HEK293 (cell line): ENCODE measurements around the gene PBX2.

ENCODE experiments used
- BCL11B ChIP-seq: fragments of 450-650 bp; formaldehyde crosslinking; IDR thresholded peaks from 2 replicates; pipeline ENCODE4 v1.5.1; 2016; ENCODE audit warnings: low read depth, missing biosample characterization, missing genetic modification characterization
- HOXA7 ChIP-seq: sonication (generic); formaldehyde crosslinking; IDR thresholded peaks from 2 replicates; pipeline ENCODE4 v1.8.1; 2022; ENCODE audit warnings: missing genetic modification reagents, borderline replicate concordance
- KLF8 ChIP-seq: fragments of 450-650 bp; formaldehyde crosslinking; IDR thresholded peaks from 2 replicates; pipeline ENCODE4 v1.5.1; 2016; ENCODE audit warnings: missing biosample characterization, missing genetic modification characterization
- SP3 ChIP-seq: fragments of 450-650 bp; formaldehyde crosslinking; IDR thresholded peaks from 2 replicates; pipeline ENCODE4 v1.5.1; 2016; ENCODE audit warnings: missing biosample characterization, missing genetic modification characterization
- TRIM28 ChIP-seq: IDR thresholded peaks from 2 replicates; pipeline ENCODE4 v1.6.1; 2011; ENCODE audit warnings: low read length, control low read depth, borderline replicate concordance
- WT1 ChIP-seq: fragments of 450-650 bp; formaldehyde crosslinking; IDR thresholded peaks from 2 replicates; pipeline ENCODE4 v1.5.1; 2016; ENCODE audit warnings: missing biosample characterization, missing genetic modification characterization
- ZFHX2 ChIP-seq: fragments of 450-650 bp; formaldehyde crosslinking; conservative IDR thresholded peaks from 2 replicates; pipeline ENCODE4 v1.5.1; 2016; ENCODE audit warnings: missing biosample characterization, missing genetic modification characterization
- ZNF10 ChIP-seq: fragments of 450-650 bp; formaldehyde crosslinking; IDR thresholded peaks from 2 replicates; pipeline ENCODE4 v1.5.1; 2017; ENCODE audit warnings: missing biosample characterization, missing genetic modification characterization
- ZNF112 ChIP-seq: fragments of 450-650 bp; formaldehyde crosslinking; IDR thresholded peaks from 2 replicates; pipeline ENCODE4 v1.5.0; 2017; ENCODE audit warnings: missing biosample characterization, missing genetic modification characterization
- ZNF133 ChIP-seq: fragments of 450-650 bp; formaldehyde crosslinking; IDR thresholded peaks from 2 replicates; pipeline ENCODE4 v1.5.1; 2016; ENCODE audit warnings: missing biosample characterization, missing genetic modification characterization
- ZNF202 ChIP-seq: fragments of 450-650 bp; formaldehyde crosslinking; IDR thresholded peaks from 2 replicates; pipeline ENCODE4 v1.5.1; 2016; ENCODE audit warnings: missing biosample characterization, missing genetic modification characterization, borderline replicate concordance
- ZNF24 ChIP-seq: fragments of 450-650 bp; formaldehyde crosslinking; IDR thresholded peaks from 2 replicates; pipeline ENCODE4 v1.5.1; 2016; ENCODE audit warnings: missing biosample characterization, missing genetic modification characterization
- ZNF248 ChIP-seq: fragments of 450-650 bp; formaldehyde crosslinking; IDR thresholded peaks from 2 replicates; pipeline ENCODE4 v1.5.1; 2017; ENCODE audit warnings: missing biosample characterization, missing genetic modification characterization
- ZNF324 ChIP-seq: fragments of 450-650 bp; formaldehyde crosslinking; IDR thresholded peaks from 2 replicates; pipeline ENCODE4 v1.5.1; 2016; ENCODE audit warnings: missing biosample characterization, missing genetic modification characterization
- ZNF404 ChIP-seq: fragments of 450-650 bp; formaldehyde crosslinking; IDR thresholded peaks from 2 replicates; pipeline ENCODE4 v1.5.1; 2017; ENCODE audit warnings: missing biosample characterization, missing genetic modification characterization
- ZNF561 ChIP-seq: fragments of 450-650 bp; IDR thresholded peaks from 2 replicates; pipeline ENCODE4 v1.5.1; 2018; ENCODE audit warnings: missing biosample characterization, missing genetic modification characterization, borderline replicate concordance
- ZNF623 ChIP-seq: fragments of 450-650 bp; formaldehyde crosslinking; IDR thresholded peaks from 2 replicates; pipeline ENCODE4 v1.5.1; 2016; ENCODE audit warnings: missing biosample characterization, missing genetic modification characterization
- ZNF654 ChIP-seq: fragments of 450-650 bp; formaldehyde crosslinking; IDR thresholded peaks from 2 replicates; pipeline ENCODE4 v1.5.1; 2016; ENCODE audit warnings: low read depth, missing biosample characterization, missing genetic modification characterization
- ZNF660 ChIP-seq: fragments of 450-650 bp; IDR thresholded peaks from 2 replicates; pipeline ENCODE4 v1.5.1; 2018; ENCODE audit warnings: missing biosample characterization, mild to moderate bottlenecking, missing genetic modification characterization
- ZNF76 ChIP-seq: fragments of 450-650 bp; formaldehyde crosslinking; IDR thresholded peaks from 2 replicates; pipeline ENCODE4; 2016; ENCODE audit warnings: low read depth, missing biosample characterization, missing genetic modification characterization, borderline replicate concordance
- ZXDB ChIP-seq: fragments of 450-650 bp; formaldehyde crosslinking; IDR thresholded peaks from 2 replicates; pipeline ENCODE4 v1.5.1; 2016; ENCODE audit warnings: missing biosample characterization, missing genetic modification characterization
- TF ChIP-seq, protein P1 (sequence below): fragments of 450-650 bp; formaldehyde crosslinking; IDR thresholded peaks from 2 replicates; pipeline ENCODE4 v1.5.1; 2017; ENCODE audit warnings: missing biosample characterization, missing genetic modification characterization
- TF ChIP-seq, protein P2 (sequence below): fragments of 450-650 bp; formaldehyde crosslinking; IDR thresholded peaks from 2 replicates; pipeline ENCODE4 v1.5.1; 2017; ENCODE audit warnings: missing biosample characterization, missing genetic modification characterization
- TF ChIP-seq, protein P3 (sequence below): fragments of 450-650 bp; formaldehyde crosslinking; conservative IDR thresholded peaks from 2 replicates; pipeline ENCODE4 v1.5.1; 2016; ENCODE audit warnings: low read depth, missing biosample characterization, missing genetic modification characterization
- TF ChIP-seq, protein P4 (sequence below): fragments of 450-650 bp; formaldehyde crosslinking; IDR thresholded peaks from 2 replicates; pipeline ENCODE4 v1.5.1; 2016; ENCODE audit warnings: missing biosample characterization, missing genetic modification characterization
- TF ChIP-seq, protein P5 (sequence below): fragments of 450-650 bp; formaldehyde crosslinking; IDR thresholded peaks from 2 replicates; pipeline ENCODE4 v1.5.1; 2016; ENCODE audit warnings: missing biosample characterization, missing genetic modification characterization
- TF ChIP-seq, protein P6 (sequence below): fragments of 450-650 bp; formaldehyde crosslinking; IDR thresholded peaks from 2 replicates; pipeline ENCODE4 v1.5.1; 2016; ENCODE audit warnings: missing biosample characterization, missing genetic modification characterization

The PBX2 gene

DNA sequence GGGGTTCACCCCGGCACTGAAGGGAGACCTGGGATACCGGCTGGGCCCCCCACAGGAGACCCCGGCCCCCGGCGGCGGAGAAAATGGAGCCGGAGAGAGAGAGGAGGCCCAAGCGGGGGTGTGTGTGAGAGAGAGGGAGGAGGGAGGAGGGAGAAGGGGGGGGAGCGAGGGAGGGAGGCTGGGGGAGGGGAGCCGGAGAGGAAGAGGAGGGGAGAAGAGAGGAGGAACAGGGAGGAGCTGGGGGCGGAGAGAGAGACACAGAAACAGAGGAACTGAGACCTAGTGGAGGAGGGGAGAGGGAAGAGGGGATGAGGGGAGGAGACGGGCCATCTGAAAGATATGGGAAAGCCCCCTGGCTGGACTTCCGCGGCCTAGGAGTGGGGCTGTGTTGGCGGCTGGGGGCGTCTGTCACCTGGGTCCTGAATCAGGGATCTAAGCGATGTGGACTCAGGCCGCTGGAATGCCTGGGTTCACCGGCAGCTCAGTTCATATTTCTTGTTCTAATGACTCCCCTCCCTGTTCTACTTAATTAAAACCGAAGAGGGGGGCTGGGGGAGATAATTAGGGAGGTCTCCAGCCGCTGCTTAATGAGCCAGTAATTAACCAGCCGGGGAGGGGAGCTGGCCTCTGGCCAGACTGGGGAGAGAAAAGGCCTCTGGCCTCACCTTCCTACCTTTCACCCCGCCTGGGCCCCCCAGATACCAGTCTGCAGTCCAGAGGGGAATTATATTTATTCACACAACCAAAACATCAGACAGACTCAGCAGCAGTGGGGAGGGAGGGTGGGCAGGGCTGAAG, at the start of gene PBX2 (continued):
- 0 out of 2 replicates have a peak, but pooled peaks have one; percentile 17 for TF ChIP-seq ZNF76 (tag by site-specific recombination)
- TF ChIP-seq ZNF202 (tag by site-specific recombination), result no peak
- peak; percentile 95 for TF ChIP-seq WT1
- TF ChIP-seq, protein P1, sequence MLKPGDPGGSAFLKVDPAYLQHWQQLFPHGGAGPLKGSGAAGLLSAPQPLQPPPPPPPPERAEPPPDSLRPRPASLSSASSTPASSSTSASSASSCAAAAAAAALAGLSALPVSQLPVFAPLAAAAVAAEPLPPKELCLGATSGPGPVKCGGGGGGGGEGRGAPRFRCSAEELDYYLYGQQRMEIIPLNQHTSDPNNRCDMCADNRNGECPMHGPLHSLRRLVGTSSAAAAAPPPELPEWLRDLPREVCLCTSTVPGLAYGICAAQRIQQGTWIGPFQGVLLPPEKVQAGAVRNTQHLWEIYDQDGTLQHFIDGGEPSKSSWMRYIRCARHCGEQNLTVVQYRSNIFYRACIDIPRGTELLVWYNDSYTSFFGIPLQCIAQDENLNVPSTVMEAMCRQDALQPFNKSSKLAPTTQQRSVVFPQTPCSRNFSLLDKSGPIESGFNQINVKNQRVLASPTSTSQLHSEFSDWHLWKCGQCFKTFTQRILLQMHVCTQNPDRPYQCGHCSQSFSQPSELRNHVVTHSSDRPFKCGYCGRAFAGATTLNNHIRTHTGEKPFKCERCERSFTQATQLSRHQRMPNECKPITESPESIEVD, result no peak
- TF ChIP-seq ZNF404 (tag by site-specific recombination), result no peak
- TF ChIP-seq ZNF248 (tag by site-specific recombination), result no peak
- TF ChIP-seq, protein P2, sequence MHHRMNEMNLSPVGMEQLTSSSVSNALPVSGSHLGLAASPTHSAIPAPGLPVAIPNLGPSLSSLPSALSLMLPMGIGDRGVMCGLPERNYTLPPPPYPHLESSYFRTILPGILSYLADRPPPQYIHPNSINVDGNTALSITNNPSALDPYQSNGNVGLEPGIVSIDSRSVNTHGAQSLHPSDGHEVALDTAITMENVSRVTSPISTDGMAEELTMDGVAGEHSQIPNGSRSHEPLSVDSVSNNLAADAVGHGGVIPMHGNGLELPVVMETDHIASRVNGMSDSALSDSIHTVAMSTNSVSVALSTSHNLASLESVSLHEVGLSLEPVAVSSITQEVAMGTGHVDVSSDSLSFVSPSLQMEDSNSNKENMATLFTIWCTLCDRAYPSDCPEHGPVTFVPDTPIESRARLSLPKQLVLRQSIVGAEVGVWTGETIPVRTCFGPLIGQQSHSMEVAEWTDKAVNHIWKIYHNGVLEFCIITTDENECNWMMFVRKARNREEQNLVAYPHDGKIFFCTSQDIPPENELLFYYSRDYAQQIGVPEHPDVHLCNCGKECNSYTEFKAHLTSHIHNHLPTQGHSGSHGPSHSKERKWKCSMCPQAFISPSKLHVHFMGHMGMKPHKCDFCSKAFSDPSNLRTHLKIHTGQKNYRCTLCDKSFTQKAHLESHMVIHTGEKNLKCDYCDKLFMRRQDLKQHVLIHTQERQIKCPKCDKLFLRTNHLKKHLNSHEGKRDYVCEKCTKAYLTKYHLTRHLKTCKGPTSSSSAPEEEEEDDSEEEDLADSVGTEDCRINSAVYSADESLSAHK (tag by site-specific recombination), result peak; percentile 26; the same call in 1 of the 2 replicates
- TF ChIP-seq BCL11B (tag by site-specific recombination), result peak; percentile 25; the same call in 1 of the 2 replicates
- TF ChIP-seq ZNF654, result no peak; the same call in 1 of the 2 replicates
- peak; percentile 86 for TF ChIP-seq KLF8 (tag by site-specific recombination)
- TF ChIP-seq, protein P3, sequence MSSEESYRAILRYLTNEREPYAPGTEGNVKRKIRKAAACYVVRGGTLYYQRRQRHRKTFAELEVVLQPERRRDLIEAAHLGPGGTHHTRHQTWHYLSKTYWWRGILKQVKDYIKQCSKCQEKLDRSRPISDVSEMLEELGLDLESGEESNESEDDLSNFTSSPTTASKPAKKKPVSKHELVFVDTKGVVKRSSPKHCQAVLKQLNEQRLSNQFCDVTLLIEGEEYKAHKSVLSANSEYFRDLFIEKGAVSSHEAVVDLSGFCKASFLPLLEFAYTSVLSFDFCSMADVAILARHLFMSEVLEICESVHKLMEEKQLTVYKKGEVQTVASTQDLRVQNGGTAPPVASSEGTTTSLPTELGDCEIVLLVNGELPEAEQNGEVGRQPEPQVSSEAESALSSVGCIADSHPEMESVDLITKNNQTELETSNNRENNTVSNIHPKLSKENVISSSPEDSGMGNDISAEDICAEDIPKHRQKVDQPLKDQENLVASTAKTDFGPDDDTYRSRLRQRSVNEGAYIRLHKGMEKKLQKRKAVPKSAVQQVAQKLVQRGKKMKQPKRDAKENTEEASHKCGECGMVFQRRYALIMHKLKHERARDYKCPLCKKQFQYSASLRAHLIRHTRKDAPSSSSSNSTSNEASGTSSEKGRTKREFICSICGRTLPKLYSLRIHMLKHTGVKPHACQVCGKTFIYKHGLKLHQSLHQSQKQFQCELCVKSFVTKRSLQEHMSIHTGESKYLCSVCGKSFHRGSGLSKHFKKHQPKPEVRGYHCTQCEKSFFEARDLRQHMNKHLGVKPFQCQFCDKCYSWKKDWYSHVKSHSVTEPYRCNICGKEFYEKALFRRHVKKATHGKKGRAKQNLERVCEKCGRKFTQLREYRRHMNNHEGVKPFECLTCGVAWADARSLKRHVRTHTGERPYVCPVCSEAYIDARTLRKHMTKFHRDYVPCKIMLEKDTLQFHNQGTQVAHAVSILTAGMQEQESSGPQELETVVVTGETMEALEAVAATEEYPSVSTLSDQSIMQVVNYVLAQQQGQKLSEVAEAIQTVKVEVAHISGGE (tag by site-specific recombination), result peak; percentile 49
- no peak for TF ChIP-seq ZNF112 (tag by site-specific recombination)
- TF ChIP-seq, protein P4, sequence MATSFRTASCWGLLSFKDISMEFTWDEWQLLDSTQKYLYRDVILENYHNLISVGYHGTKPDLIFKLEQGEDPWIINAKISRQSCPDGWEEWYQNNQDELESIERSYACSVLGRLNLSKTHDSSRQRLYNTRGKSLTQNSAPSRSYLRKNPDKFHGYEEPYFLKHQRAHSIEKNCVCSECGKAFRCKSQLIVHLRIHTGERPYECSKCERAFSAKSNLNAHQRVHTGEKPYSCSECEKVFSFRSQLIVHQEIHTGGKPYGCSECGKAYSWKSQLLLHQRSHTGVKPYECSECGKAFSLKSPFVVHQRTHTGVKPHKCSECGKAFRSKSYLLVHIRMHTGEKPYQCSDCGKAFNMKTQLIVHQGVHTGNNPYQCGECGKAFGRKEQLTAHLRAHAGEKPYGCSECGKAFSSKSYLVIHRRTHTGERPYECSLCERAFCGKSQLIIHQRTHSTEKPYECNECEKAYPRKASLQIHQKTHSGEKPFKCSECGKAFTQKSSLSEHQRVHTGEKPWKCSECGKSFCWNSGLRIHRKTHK (tag by site-specific recombination), result no peak
- TF ChIP-seq ZNF10, result no peak
- no peak for TF ChIP-seq HOXA7 (CRISPR knock-in tag)
- TF ChIP-seq ZFHX2 (tag by site-specific recombination), result peak; percentile 93
- TF ChIP-seq ZXDB (tag by site-specific recombination), result peak; percentile 77
- no peak for TF ChIP-seq ZNF660 (tag by site-specific recombination)
- no peak for TF ChIP-seq ZNF623
- peak; percentile 76 for TF ChIP-seq ZNF324 (tag by site-specific recombination)
- TF ChIP-seq, protein P5, sequence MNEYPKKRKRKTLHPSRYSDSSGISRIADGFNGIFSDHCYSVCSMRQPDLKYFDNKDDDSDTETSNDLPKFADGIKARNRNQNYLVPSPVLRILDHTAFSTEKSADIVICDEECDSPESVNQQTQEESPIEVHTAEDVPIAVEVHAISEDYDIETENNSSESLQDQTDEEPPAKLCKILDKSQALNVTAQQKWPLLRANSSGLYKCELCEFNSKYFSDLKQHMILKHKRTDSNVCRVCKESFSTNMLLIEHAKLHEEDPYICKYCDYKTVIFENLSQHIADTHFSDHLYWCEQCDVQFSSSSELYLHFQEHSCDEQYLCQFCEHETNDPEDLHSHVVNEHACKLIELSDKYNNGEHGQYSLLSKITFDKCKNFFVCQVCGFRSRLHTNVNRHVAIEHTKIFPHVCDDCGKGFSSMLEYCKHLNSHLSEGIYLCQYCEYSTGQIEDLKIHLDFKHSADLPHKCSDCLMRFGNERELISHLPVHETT (tag by site-specific recombination), result peak; percentile 77; the same call in 1 of the 2 replicates
- TF ChIP-seq, protein P6, sequence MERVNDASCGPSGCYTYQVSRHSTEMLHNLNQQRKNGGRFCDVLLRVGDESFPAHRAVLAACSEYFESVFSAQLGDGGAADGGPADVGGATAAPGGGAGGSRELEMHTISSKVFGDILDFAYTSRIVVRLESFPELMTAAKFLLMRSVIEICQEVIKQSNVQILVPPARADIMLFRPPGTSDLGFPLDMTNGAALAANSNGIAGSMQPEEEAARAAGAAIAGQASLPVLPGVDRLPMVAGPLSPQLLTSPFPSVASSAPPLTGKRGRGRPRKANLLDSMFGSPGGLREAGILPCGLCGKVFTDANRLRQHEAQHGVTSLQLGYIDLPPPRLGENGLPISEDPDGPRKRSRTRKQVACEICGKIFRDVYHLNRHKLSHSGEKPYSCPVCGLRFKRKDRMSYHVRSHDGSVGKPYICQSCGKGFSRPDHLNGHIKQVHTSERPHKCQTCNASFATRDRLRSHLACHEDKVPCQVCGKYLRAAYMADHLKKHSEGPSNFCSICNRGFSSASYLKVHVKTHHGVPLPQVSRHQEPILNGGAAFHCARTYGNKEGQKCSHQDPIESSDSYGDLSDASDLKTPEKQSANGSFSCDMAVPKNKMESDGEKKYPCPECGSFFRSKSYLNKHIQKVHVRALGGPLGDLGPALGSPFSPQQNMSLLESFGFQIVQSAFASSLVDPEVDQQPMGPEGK (tag by site-specific recombination), result peak; percentile 97
- TF ChIP-seq TRIM28, result no peak
- 0 out of 2 replicates have a peak, but pooled peaks have one; percentile 40 for TF ChIP-seq ZNF24 (tag by site-specific recombination)
- peak; percentile 96 for TF ChIP-seq SP3 (tag by site-specific recombination)
- TF ChIP-seq ZNF133 (tag by site-specific recombination), result no peak
- TF ChIP-seq ZNF561 (tag by site-specific recombination), result 0 out of 2 replicates have a peak, but pooled peaks have one; percentile 37
